Measurements from ENCODE around the gene DAO.
"Not testable (repeated sequence)": the region's sequence is repeated elsewhere in the genome, so short reads cannot be mapped to it uniquely, and the experiment has no call there.

Gene DAO

DNA sequence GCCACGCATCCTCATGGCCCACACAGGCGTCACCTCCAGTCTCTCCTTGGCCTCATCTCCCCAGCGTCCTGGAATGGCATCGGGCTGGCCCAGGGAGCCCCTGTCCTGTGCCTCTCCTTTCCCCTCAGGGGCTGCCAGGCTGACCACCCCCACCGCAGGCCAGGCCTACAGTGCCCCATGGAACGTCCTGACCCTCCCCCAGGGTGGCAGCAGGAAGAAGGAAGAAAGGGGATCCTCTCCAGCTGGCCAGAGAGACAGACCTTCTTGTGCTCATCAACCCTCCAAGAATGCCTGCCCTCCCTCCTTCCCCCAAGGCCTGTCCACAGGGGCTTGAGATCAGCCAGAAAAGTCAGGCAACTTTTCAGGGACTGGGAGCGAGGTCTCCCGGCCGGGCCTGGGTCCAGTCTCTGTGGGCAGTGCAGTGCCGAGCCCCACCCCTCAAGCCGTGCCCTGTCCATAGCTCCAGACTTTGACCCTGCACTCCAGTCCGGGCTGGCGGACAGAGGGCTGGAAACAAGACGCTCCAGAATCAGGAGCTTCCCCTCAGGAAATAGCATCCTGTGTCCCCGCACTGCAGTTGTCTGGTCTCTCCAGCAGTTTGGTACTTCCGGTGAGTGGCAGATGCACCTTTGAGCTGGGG lies at the start of gene DAO:
TSS of gene DAO (plus strand) at position 478 of the 640 bp plus-strand sequence. CDS start 4,915 bp downstream, outside the sequence.
- no peak for DNase-seq (ENCODE audit: low read depth in 2 of 2)

DNA sequence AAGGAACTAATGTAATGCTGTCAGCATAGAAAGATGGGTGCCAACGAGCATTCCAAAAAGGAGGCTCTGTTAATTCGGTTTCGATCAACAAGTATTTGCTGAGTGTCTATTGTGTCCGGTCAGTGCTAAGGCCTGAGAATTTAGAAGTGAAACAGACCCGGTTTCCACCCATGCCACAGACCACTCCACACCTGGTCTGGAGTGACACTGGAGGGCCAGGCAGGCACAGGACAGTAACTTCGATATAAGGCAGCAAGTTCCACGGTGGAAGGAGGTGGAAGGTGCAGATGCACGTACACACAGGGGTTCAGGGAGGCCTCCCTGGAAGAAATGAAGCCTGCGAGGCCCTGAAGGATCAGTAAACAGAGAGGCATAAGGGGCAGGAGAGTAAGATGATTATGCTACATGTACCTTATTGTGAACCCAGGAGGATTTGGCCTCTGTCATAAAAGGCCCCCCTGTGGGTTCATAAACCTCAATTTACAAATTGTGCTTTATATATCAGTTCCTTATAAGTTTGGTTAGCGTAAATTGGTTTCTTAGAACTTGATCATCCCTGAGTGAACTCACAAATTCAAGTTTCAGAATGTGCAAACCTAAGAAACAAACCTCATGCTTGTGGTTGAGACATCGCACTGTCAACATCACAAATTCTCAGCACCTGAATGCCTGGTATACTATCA lies 48.4 kb upstream of the DAO start:
- no peak for DNase-seq (ENCODE audit: low read depth in 2 of 2)

DNA sequence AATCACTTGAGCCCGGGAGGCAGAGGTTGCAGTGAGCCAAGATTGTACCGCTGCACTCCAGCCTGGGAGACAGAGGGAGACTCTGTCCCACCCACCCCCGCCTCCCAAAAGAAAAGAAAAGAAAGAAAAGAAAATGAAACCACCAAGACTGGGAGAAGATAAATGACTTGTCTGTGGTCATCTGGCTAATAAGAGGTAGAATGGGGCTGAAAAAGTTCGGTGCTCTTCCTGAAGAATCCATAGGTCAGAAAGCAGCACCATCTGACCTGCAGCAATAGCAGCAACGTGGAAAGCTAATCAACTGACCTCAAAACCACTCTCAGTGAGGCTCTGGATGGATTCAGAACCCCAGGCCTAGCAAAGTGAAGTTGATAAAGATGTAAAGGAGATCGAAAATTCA lies 47.7 kb upstream of the DAO start:
- no peak for DNase-seq (ENCODE audit: low read depth in 2 of 2)

DNA sequence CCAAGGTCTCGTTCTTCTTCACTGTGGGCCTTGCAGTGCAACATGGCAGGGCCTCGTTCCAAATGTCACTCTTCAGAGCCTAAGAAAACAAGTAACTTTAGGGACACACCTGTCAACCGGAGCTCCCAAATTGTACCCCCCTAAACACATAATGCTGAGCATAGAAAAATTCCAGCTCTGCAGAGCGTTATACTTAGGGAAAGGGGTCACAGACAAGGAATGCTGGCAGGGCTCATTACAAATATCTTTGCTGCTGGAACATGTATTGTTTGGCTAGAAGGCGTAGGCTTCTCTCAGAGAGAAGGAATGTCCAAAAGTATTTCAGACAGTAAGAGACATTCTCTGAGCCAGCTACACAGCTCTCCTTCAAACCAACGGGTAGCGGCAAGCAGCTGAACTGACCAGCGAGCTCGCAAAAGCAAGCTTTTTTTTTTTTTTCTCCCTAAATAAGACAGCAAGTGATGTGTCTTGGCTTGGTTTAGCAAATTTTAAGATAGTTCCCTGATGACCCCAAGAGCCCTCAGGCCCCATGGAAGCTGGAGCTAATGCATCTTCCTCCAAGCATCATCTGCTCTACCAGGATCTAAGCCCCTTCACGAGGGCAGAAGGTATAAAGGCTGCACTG lies 47.0 kb upstream of the DAO start:
- no peak for DNase-seq (ENCODE audit: low read depth in 2 of 2)

DNA sequence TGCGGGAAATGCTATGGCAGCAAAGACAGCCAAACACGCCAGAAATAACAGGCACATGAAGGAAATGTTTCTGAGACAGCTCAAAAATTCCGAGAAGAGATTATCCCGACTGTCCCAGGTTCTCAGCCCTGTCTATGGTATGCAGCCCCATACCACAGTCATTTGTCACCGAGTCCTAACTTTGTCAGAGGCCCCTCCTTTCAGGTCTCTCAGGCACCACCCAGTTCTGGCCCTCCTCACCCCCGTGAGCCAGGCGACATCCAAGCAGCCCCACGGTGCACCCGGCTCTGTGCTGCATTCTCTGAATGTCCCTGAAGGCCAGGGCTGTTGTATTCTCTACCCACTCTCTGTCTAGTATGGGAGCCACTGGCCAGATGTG lies 46.5 kb upstream of the DAO start:
- no peak for DNase-seq (ENCODE audit: low read depth in 2 of 2)

DNA sequence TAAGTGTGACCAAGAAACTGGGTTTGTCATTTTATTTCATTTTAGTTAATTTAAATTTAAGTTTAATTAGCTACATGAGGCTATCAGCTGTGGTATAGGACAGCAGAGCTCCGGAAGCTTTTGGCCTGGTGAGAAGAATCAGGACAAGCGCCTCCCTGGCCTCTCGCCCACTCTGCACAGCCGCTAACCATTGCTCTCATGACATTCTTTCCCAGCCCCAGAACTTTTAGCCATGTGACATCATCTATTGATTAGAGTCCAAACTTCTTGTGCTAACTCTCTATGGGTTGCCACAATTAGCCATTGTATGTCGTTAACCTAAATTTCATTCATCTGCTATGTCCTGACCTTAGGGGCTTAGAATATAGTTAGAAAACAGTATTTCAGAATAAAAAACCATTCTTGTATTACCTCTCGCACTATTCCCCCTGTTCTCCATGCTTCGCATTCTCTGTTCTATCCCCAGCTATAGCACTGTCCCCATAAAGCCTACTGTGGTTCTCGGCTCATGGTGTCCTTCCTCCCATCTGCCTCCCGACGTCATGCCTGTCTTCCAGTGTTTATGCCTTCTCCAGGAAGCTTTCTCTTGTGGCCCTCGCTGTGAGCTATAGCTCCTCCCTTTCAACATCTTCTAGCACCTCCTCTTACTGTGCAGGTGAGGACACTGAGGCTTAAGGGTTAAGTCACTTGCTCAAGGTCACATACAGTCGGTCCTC lies 46.0 kb upstream of the DAO start:
- DNase-seq (ENCODE audit: low read depth in 2 of 2) = no peak

DNA sequence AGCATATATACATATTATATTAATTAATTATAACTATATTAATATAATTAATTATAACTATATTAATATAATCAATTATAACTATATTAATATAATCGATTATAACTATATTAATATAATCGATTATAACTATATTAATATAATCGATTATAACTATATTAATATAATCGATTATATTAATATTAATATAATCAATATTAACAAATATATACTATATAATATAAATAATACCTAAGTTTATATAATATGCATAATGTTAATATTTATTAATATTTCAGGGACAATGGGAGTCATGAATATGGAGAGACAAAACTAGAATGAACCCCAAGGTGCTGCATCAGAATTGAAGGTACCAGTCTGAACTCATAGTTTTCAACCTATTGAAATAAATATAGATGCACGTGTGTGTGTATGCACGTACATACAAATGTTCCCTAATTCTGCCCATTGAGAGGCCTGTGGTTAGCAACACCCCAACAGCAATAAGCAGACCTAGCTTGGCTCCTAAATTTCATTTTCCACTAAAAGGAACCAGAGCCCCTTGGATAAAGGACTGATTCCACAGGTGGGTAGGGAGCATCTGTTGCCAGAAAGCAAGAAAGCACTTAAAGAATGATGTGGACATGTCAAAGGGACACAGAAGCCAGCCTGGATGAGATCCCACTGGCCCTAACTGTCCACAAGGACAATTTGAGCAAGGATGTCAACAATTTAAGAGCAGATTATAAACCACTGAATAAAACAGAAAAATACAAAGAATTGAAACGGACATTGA lies 43.8 kb upstream of the DAO start:
- no peak for DNase-seq (ENCODE audit: low read depth in 2 of 2)

DNA sequence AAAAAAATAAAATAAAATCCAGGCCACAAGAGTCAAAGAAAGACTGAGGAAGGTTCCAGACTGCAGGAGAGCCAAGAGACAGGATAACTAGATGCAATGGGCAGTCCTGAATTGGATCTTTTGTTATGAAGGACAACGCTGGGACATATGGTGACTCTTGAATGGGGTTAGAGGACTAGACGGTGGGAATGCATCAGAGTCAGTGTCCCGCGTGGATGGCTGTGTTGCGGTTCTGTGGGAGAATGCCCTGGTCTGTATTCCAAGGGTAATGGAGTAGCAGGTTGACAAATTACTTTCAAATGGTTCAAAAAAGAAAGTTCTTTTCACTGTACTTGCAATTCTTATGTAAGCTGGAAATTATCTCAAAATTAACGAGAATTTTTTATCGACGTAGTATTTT lies 42.7 kb upstream of the DAO start:
- DNase-seq (ENCODE audit: low read depth in 2 of 2) = no peak

DNA sequence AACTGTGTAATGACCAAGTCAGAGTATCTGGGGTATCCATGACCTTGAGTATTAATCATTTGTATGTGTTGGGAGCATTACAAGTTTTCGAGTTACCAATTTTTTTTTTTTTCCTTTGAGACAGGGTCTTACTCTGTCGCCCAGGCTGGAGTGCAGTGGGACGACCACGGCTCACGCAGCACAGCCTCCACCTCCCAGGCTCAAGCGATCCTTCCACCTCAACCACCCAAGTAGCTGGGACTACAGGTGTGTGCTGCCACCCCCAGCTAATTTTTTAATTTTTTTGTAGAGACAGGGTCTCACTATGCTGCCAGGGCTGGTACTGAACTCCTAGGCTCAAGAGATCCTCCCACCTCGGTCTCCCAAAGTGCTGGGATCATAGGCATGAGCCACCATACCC lies 42.2 kb upstream of the DAO start:
- no peak for DNase-seq (ENCODE audit: low read depth in 2 of 2)

DNA sequence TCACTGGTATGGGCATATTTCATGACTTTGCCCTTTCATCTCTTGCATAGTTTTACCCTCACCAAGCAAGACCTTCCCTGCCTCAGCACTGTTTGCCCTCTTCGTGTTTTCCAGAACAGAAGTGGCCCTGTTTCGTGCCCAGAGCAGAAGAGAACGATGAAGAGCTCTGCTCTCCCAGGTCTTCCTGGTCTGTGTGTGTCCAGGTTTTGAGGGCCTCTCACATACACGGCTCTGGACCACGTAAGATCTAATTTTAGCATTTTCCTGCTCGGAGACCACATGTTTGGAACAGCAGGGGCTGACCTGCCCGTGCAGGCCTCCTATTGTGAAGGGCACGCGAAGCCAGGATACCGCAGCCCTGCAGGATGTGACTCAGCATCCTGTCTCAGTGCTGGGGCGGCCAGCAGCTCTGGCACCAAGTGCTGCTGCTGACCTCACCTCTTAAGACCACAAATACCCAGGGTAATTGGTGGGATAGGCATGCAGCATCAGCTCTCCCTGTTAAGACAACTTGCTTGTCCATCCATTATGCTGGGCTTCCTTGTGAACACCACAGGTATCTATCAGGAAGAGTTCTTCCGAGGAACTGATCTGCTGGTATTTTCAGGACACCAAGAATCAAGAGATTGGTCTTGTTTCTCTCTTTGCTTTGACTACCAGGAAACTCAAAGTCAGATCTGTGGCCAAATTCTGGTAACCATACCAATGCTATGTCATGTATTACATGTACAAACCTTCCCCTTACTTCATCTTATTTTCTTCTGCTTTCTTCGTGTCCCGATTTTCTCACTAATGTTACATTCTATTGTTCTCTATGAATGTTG lies 41.5 kb upstream of the DAO start:
- peak; percentile 79 to 83 for DNase-seq (ENCODE audit: low read depth in 2 of 2)

DNA sequence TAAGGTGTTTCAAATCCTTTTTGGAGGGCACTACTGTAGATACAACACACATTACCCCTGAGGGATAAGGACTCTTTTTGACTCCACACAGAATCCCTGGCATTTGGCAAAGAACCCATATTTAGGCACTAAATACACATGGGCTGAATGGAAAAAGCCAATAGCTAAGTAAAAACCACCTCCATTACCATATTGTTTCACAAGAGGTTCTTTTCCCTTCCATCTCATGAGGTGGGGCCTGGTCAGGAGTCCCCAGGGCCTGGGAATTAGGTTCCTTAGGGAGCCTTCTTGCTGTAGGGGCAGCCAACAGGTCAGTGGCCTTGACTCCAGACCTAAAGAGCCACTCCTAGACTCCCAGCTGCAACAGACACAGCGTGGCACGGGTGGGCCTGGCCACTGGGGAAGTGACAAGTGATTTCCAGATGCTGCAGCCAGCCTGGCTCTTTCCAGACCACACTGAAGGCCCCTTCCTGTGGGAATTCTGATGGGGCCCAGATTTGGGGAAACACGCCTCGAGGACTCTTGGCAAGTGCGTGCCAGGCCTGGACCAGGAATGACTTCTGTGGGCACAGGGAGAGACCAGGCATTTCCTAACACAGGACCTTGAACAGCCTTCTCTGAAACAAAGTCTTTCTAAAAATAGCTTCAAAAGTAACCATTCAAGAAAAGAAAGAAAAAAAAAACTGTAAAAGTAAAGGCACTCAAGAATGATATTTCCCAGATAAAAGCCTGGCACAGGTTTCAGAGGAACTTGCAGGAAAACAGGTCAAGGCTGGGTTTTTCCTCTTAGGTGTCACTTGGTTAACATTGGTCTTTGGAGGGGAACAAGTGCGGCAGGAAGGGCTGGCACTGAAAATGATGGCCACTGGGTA lies 40.6 kb upstream of the DAO start:
- DNase-seq (ENCODE audit: low read depth in 2 of 2) = no peak

DNA sequence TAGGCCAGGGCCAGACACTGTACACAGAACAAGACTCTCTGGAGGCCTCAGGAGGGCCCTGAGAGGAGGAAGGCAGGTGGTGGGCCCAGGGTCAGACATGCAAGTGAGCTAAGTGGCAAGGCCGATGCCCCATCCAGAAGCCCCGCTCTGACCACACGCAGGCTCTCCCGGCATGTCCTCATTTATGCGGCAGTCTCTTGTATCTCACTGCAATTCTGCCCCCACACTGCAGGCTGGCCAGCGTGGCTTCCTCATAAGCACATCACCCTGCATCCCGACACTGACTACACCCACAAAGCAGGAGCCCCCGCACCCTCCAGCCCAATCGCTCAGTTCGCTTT lies 40.0 kb upstream of the DAO start:
- no peak for DNase-seq (ENCODE audit: low read depth in 2 of 2)

DNA sequence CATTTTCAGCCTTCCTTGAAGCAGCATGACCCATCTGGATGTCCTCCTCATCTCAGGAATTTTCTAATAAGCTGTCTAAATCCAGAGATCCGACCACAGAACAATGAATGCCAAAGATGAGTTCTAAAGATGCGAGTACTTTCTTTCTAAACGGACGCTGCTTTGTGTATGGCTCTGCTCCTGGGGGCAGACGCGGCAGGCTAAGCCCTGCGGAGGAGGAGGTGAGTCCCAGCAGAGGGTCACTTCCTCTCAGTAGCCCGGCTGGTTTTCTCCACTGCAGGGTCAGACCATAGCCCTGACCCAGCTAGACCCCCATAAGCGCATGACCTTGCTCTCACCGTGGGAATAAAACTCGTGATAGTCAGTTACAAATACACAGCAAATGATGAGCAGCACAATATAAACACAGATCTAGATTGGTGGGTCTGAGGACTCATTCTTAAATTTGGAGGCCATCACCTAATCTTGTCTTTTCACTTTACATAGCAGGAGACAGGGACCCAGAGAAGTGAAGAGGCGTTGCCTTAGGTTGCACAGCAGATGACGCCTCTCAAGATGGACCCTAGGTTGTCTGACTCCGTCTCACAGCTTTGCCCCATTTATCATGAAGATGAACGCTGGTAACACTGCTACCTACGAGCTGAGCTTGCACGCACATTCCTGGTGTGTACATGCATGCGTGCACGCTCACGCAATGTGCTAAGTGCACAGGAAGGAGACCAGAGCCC lies 39.1 kb upstream of the DAO start:
- DNase-seq (ENCODE audit: low read depth in 2 of 2) = no peak

DNA sequence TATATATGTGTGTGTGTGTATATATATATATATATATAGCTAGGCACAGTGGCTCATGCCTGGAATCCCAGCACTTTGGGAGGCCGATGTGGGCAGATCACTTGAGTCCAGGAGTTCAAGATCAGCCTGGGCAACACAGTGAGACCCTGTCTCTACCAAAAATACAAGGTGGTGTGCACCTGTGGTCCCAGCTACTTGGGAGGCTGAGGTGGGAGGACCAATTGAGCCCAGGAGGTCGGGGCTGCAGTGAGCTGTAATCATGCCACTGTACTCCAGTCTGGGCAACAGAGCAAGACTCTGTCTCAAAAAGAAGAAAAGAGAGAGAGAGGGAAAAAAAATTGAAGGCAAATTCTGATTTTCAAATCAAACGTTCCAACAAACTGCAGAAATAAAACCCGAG lies 38.1 kb upstream of the DAO start:
- not testable (repeated sequence) for DNase-seq (ENCODE audit: low read depth in 2 of 2)

DNA sequence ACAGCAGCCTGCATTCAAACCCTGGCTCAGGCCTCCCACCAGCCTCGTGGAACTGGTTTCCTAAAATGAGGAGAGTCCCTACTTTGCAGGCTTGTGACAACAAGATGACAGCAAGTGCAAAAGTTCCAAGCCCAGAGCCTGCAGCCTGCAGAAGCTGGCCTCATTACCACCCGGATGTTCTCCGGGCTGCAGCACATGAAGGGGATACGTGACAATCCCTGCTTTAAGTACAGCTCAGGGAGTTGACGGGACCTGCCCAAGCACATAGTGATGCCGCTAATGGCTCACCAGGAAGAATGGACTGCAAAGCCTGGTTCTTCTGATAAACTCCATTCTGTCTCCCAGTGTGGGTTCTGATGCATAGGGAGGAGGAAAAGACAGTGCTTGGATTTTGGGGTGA lies 37.5 kb upstream of the DAO start:
- no peak for DNase-seq (ENCODE audit: low read depth in 2 of 2)

DNA sequence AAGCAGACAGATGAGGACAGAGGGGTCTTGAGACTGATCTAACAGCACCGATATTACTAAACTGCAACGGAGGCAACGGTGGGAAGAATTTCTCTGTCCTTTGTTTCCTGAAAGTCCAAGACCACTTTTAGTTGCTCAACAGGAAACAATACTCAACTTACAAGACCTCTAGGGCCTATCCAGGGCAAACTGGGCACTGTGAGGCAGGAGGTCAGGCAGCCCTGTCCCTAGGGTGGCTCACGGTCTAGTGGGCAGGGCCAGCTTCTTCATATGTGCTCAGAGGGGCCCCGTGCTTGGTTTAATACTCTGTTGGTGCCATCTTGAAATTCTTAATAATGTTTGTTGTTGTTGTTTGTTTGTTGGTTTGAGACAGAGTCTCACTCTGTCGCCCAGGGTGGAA lies 36.7 kb upstream of the DAO start:
- DNase-seq (ENCODE audit: low read depth in 2 of 2) = no peak

DNA sequence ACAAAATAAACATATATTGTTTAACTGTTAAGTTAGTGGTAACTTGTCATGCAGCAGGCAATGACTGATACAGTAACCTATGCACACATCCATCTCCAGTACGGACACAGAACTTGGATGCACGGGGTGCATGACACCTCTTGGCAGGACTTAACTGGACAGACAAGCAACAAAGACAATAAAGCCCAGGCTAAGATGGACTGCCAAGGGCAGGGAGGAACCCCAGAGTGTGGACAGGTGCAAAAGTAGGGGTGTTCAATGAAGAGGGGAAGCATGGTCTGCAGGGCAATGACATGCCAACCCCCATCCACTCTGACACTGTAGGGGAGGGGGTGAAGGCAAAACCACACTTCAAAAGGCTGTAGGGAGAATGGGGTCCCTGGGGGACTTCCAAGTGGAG lies 34.2 kb upstream of the DAO start:
- no peak for DNase-seq (ENCODE audit: low read depth in 2 of 2)

DNA sequence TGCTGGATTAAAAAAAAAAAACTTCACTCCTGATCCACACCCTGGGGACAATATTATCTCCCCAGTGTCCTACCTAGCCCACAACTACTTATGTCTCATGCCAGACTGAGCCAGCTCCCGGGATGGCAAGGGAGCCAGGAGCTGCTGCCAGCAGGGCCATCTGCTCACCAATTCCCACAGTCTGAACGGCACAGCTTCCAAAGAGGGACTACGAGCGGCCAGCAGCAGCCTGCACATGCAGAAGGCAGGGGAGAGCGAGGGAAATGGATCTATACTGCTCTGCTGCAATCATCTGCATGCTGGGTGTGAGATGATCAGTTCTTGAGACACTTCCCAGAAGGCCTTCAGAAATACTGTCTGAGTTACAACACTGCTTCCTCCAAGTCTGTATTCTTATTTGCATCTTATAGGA lies 33.6 kb upstream of the DAO start:
- no peak for DNase-seq (ENCODE audit: low read depth in 2 of 2)

DNA sequence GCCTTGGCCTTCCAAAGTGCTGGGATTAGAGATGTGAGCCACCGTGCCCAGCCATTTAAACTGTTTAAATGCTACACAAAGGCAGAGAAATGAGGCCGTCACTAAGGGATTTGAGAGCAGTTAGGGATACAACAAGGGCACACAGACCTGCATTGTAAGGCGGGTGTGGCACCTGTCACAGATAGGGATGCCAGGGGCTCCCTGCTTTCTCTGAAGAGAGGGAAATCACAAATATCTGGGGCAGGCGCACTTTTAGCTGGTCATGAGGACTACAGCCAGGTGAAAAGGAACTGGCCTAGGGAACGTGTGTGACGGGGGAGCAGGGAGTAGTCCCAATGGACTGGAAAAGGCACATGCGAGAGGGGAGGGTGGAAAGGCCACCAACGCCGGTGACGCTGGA lies 32.2 kb upstream of the DAO start:
- no peak for DNase-seq (ENCODE audit: low read depth in 2 of 2)

DNA sequence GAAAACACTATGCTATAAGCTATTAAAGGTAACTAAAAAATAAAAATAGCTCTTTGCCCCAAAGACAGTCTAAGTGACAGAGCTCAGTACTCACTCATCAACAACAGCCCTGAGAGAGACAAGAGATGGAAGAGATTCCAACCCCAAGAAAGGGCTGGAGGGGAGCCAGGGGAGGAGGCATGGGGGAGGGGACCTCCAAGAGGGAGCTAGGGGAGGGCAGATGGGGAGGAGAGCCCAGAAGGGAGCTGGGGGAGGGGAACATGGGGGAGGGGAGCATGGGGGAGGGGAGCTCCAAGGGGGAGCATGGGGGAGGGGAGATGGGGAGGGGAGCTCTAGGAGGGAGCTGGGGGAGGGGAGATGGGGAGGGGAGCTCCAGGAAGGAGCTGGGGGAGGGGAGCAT lies 30.2 kb upstream of the DAO start:
- DNase-seq (ENCODE audit: low read depth in 2 of 2) = no peak

Measured in stimulated activated CD8-positive, alpha-beta memory T cell treated with anti-CD3 and anti-CD28 coated beads, Interleukin-15, amount 100 ng/mL, for 48 hours (primary cell).